ENCODE results near the gene ANKRD23. TPM values are rescaled to one million over a fixed set of nuclear protein-coding genes. Genes with fewer than 3 reads are reported as not detected.

The ANKRD23 gene
- total and polyA plus RNA-seq, 2 of the 4 experiments (the other 2 are of a cell fraction): 0.54 to 1.5 TPM

GRCh38 chr2:96852667-96853066 is 8.8 kb upstream of the ANKRD23 start:
- peaks cover 3% of the 10 kb centered on the region; the same call in 1 of the 2 replicates for H3K9me1 ChIP-seq (ENCODE audit: insufficient read depth, low read length)
- no peak overlapping the region for H3K56ac ChIP-seq (ENCODE audit: extremely low read depth, insufficient read depth, low read length)
- peaks cover 25% of the 10 kb centered on the region for H3K36me3 ChIP-seq (ENCODE audit: control insufficient read depth, insufficient read depth, low read length)
- no peak overlapping the region for H3K4ac ChIP-seq (ENCODE audit: low read depth, low read length)
- H2BK5ac ChIP-seq (ENCODE audit: low read depth, low read length, poor library complexity, severe bottlenecking): no peak overlapping the region
- 100% methylated on average over 2 of the region's 6 CpGs; no CpG with 5 or more reads in 1 of the 2 experiments for WGBS, 2 experiments (ENCODE audit: extremely low coverage in 2 of 2, insufficient read length in 1 of 2)
- H4K5ac ChIP-seq (ENCODE audit: low read depth, low read length): no peak overlapping the region
- peaks cover 5% of the 10 kb centered on the region for H3K4me1 ChIP-seq (ENCODE audit: control insufficient read depth, insufficient read depth, low read length)
- ChIA-PET POLR2A (ENCODE audit: unreplicated experiment) (no interaction called here), CTCF (no interaction called here)
- dilution Hi-C loops (cut with HindIII; ENCODE audit: low sequenced_read_pairs, unreplicated experiment): no loop called here
- BruUV-seq (replicated peaks): no TSS peak
- no peak overlapping the region for H3K23ac ChIP-seq (ENCODE audit: low read depth, low read length)
- H3K9me3 ChIP-seq (ENCODE audit: control insufficient read depth, insufficient read depth, low read length): no peaks in the 10 kb centered on the region
- intact Hi-C loops (cut with micrococcal nuclease): no loop called here
- H4K8ac ChIP-seq (ENCODE audit: low read depth in 2 of 2, low read length in 2 of 2): no peak overlapping the region
- in situ Hi-C loops (cut with MboI; ENCODE audit: low sequenced_read_pairs): loop anchor here (25.0 kb wide), 1 partner anchor 260 kb away; the partner anchor contains the start of gene ANKRD36
- no peak for DNase-seq
- no peak overlapping the region for H3K18ac ChIP-seq (ENCODE audit: low read depth, low read length)
- TF ChIP-seq MAZ (IDR thresholded peaks at IDR 0.05; ENCODE audit: borderline replicate concordance, low read depth, low read length) (no peak), FOS (IDR thresholded peaks at IDR 0.05; ENCODE audit: low read depth, low read length) (no peak), RFX5 (IDR thresholded peaks at IDR 0.05; ENCODE audit: low read depth, low read length) (no peak), RCOR1 (IDR thresholded peaks at IDR 0.05; ENCODE audit: insufficient replicate concordance, low read length) (no peak), RAD21 (IDR thresholded peaks at IDR 0.05; ENCODE audit: low read length) (no peak), SMC3 (IDR thresholded peaks at IDR 0.05; ENCODE audit: low read depth, low read length) (no peak), MAFK (IDR thresholded peaks at IDR 0.05; ENCODE audit: low read depth, low read length) (no peak), USF2 (IDR thresholded peaks at IDR 0.05; ENCODE audit: low read depth, low read length) (no peak), POLR2A (IDR thresholded peaks at IDR 0.05; ENCODE audit: low read depth, low read length) (no peak), CTCF (conservative IDR thresholded peaks at IDR 0.05; ENCODE audit: low read depth, low read length) (no peak), MXI1 (IDR thresholded peaks at IDR 0.05; ENCODE audit: borderline replicate concordance, low read depth, low read length) (no peak), CHD1 (IDR thresholded peaks at IDR 0.05; ENCODE audit: low read depth, low read length) (no peak), BHLHE40 (IDR thresholded peaks at IDR 0.05; ENCODE audit: low read depth, low read length) (no peak), NFE2L2 (IDR thresholded peaks at IDR 0.05; ENCODE audit: low read depth, low read length) (no peak), ELK1 (IDR thresholded peaks at IDR 0.05; ENCODE audit: borderline replicate concordance, low read depth, low read length) (no peak), CEBPB (IDR thresholded peaks at IDR 0.05; ENCODE audit: low read depth, low read length) (no peak)
- peaks cover 11 to 26% of the 10 kb centered on the region in 2 experiments for H3K79me1 ChIP-seq (ENCODE audit: low read depth in 1 of 2, low read length in 2 of 2)
- no peak overlapping the region for H2AFZ ChIP-seq (replicated peaks; ENCODE audit: low read length, poor library complexity)
- H3K27ac ChIP-seq (ENCODE audit: insufficient read depth, low read length): no peak overlapping the region
- no peak overlapping the region for H2BK15ac ChIP-seq (ENCODE audit: low read depth, low read length)
- H2BK20ac ChIP-seq (ENCODE audit: low read depth, low read length): no peak overlapping the region
- no peak overlapping the region for H3K4me3 ChIP-seq (ENCODE audit: insufficient read depth, low read depth, low read length)
- H3K14ac ChIP-seq (replicated peaks; ENCODE audit: low read depth, low read length): no peak overlapping the region
- no peak overlapping the region for H2BK120ac ChIP-seq (ENCODE audit: low read depth, low read length)
- no peak for ATAC-seq (ENCODE audit: low read depth)
- H4K91ac ChIP-seq (ENCODE audit: insufficient read depth, low read depth, low read length): no peak overlapping the region
- H4K20me1 ChIP-seq (ENCODE audit: insufficient read depth, low read length): no peaks in the 10 kb centered on the region
- no peaks in the 10 kb centered on the region for H3K27me3 ChIP-seq (ENCODE audit: control insufficient read depth, insufficient read depth, low read length)
- no peak overlapping the region for H3K9ac ChIP-seq (ENCODE audit: low read depth, low read length)
- no peak overlapping the region for H2AK5ac ChIP-seq (ENCODE audit: low read depth, low read length)
- no peak overlapping the region for H3K4me2 ChIP-seq (ENCODE audit: low read depth, low read length)
- H2AK9ac ChIP-seq (replicated peaks; ENCODE audit: low read depth, low read length, poor library complexity): no peak overlapping the region

Measured in IMR-90 (cell line).